K562 (cell line): Measurements from ENCODE around the gene C10orf105. TPM values are rescaled to one million over a fixed set of nuclear protein-coding genes. Genes with fewer than 3 reads are reported as not detected.

ENCODE experiments used
- CEBPG ChIP-seq, 3 experiments: fragments of 200-800 bp in 1 of 3; sonication (Bioruptor generic) in 1 of 3; sonication (generic) in 1 of 3; formaldehyde crosslinking in 1 of 3; IDR thresholded peaks in 2 of 3; conservative IDR thresholded peaks in 1 of 3; 2 replicates each; pipeline versions ENCODE4 v1.6.1 to v1.8.0; 2016 to 2022; ENCODE audit warnings: missing compliant biosample characterization in 2 of 3, missing genetic modification characterization in 2 of 3, mild to moderate bottlenecking in 1 of 3, missing genetic modification reagents in 1 of 3
- CREB3 ChIP-seq: fragments of 450-650 bp; conservative IDR thresholded peaks from 2 replicates; pipeline ENCODE4 v1.6.1; 2016; ENCODE audit warnings: missing genetic modification characterization, low read depth, mild to moderate bottlenecking, missing compliant biosample characterization, moderate library complexity
- GABPB2 ChIP-seq: fragments of 250-450 bp; sonication (Bioruptor Pico); conservative IDR thresholded peaks from 2 replicates; pipeline ENCODE4 v1.5.1; 2021; ENCODE audit warnings: mild to moderate bottlenecking
- MIER1 ChIP-seq: fragments of 450-650 bp; IDR thresholded peaks from 2 replicates; pipeline ENCODE4 v1.6.1; 2016; ENCODE audit warnings: antibody characterized with exemption, mild to moderate bottlenecking, low read depth
- MITF ChIP-seq: IDR thresholded peaks from 2 replicates; pipeline ENCODE4 v1.6.1; 2014; ENCODE audit warnings: antibody characterized with exemption
- TOE1 ChIP-seq, 2 experiments: fragments of 450-650 bp in 1 of 2; sonication (generic) in 1 of 2; formaldehyde crosslinking in 1 of 2; IDR thresholded peaks; 2 replicates each; pipeline versions ENCODE4 v1.7.1 to v1.8.0; 2016 to 2022; ENCODE audit warnings: borderline replicate concordance in 2 of 2, mild to moderate bottlenecking in 2 of 2, antibody characterized with exemption in 1 of 2, inconsistent platforms in 1 of 2, low read depth in 1 of 2, missing genetic modification reagents in 1 of 2, moderate library complexity in 1 of 2
- polyA plus RNA-seq, 8 experiments: library from polyadenylated mRNA; depleted of rRNA in 4 of 8; stranded (reverse) in 5 of 8; unstranded in 3 of 8; fragments of >200 nt; fragmentation: Nextera tagmentation in 2 of 8; fragmentation: Illumina TruSeq in 1 of 8; extraction: Ambion mirVana in 2 of 8; extraction: Trizol in 1 of 8; gene quantifications; 2 replicates each; pipeline versions ENCODE4 v1.2.1 to v1.2.3, GENCODE V29; 2011 to 2014; ENCODE audit warnings: inconsistent platforms in 1 of 8, missing spikeins in 1 of 8
- total RNA-seq, 7 experiments: library from RNA; depleted of rRNA in 6 of 7; stranded (reverse); fragments of >200 nt in 6 of 7; fragmentation: Illumina TruSeq in 2 of 7; extraction: Trizol in 2 of 7; gene quantifications; 2 replicates each; pipeline versions ENCODE4 v1.2.1 to v1.2.3, GENCODE V29; 2011 to 2021; ENCODE audit warnings: low replicate concordance in 1 of 7

Gene C10orf105
- total and polyA plus RNA-seq, 9 of the 15 experiments (the other 6 are each of a cell fraction or from before 2014, with no cell fraction given), result 0.03 to 0.25 (median 0.04) TPM; not detected in 3

DNA sequence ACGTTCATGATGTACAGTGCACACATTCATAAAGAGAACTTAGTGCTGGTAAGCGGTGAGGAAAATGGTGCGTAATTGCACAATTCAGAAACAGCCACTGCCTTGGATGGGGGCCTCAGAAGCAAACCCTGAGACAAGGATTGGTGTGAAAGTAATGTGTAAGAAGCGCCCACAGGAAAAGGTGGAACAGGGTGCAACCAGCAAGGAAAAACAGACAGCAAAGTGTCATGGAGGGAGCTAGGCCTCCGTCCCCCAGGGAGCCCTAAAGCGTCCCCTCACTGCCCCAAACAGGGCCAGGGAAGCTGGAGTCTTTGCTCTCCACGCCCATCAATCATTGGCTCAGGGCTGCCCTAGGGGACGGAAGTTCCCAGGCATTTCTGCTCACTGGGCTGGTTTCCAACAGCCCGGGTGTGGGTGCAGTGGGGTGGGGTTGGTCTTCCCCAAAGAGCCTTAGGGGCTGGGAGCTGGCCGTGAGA lies 9.6 kb upstream of the C10orf105 start (continued):
- peak; percentile 31; the same call in 1 of the 2 replicates for TF ChIP-seq CEBPG (CRISPR knock-in tag; IDR thresholded peaks at IDR 0.05)
- TF ChIP-seq CEBPG (tag; conservative IDR thresholded peaks at IDR 0.05 in 1 of 2, IDR thresholded peaks at IDR 0.05 in 1 of 2), result no peak
- no peak for TF ChIP-seq MITF
- 0 out of 2 replicates have a peak, but pooled peaks have one; percentile 16 for TF ChIP-seq CREB3 (tag)
- TF ChIP-seq GABPB2 (CRISPR knock-in tag), result no peak
- TF ChIP-seq TOE1 (IDR thresholded peaks at IDR 0.05; ENCODE audit: borderline replicate concordance), result no peak
- no peak for TF ChIP-seq TOE1 (CRISPR knock-in tag; IDR thresholded peaks at IDR 0.05; ENCODE audit: borderline replicate concordance, low read depth)
- TF ChIP-seq MIER1, result no peak
